Lower leg skin (tissue), 3 donors: ENCODE results near the gene CITED4.

Source experiments
- CTCF ChIP-seq, 3 donors: fragments of 450-650 bp; IDR thresholded peaks; one replicate each; pipeline ENCODE4 v1.5.1; 2016; ENCODE audit warnings: antibody characterized with exemption in 3 of 3, mild to moderate bottlenecking in 3 of 3, moderate library complexity in 2 of 3
- POLR2A ChIP-seq, 2 donors: fragments of 450-650 bp; IDR thresholded peaks; one replicate each; pipeline ENCODE4 v1.6.1; 2016 to 2017; ENCODE audit warnings: antibody characterized with exemption in 2 of 2, mild to moderate bottlenecking in 1 of 2, moderate library complexity in 1 of 2

GRCh38 chr1:40879482-40880175 is 17.5 kb upstream of the CITED4 start:
- TF ChIP-seq CTCF (IDR thresholded peaks at IDR 0.05) = no peak
- TF ChIP-seq POLR2A (IDR thresholded peaks at IDR 0.05) = no peak
